ENCODE measurements around the gene ZMAT2.
"Not testable (repeated sequence)": the region's sequence is repeated elsewhere in the genome, so short reads cannot be mapped to it uniquely, and the experiment has no call there.

Gene ZMAT2

DNA sequence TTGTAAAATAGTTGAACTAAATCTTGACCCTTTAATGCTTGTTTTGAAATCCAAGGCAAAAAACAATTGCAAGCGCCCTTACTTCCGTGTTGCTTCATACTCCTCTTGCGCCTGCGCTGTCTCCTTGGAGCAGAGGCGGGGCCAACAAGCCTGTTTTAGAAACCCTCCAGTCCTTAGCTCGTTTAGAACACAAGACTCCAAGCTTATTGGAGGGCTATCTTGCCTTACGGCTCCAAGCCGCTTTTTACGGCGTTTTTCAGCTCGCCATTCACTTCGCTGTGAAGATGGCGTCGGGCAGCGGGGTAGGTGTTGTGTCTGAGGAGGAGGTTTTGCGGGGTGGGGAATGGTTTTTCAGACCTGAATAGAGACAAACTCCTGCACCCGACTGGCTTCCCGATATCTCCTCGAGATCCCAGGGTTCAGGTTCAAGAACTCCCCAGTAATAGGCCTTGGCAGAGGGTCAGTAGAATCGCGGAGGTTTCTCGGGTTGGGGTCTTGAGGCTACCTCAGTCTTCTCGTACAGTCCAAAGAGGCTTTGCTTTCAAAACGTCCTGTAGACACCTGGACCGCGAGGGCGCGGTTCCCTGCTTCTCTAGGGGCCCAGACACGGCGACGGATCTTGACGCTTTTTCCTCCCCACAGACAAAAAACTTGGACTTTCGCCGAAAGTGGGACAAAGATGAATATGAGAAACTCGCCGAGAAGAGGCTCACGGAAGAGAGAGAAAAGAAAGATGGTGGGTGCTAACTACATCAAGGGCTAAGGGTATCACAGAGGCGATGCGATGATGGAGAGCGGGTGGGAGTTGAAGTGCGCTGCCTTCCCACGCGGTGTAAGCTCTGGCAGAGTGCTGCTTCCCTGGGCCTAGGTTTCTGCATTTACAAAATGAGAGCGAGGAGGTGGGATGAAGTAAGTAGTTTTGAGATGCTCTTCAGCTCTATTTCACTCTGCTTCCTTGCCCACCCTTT lies at the start of gene ZMAT2:
Gene ZMAT2 (plus strand): TSS at position 271 of the 968 bp plus-strand sequence. CDS start 14 bp downstream, at position 285.
- peaks cover 95% of the 10 kb centered on the region for H3K36me3 Mint-ChIP-seq (ENCODE audit: low read depth)

GRCh38 chr5:140658870-140659269 lies 41.4 kb upstream of the ZMAT2 start:
- H3K27ac Mint-ChIP-seq, result no peak overlapping the region
- H3K4me1 Mint-ChIP-seq (ENCODE audit: low read depth), result peaks cover 21% of the 10 kb centered on the region
- no peaks in the 10 kb centered on the region for H3K9me3 Mint-ChIP-seq
- intact Hi-C loops (cut with micrococcal nuclease), result no loop called here
- no peaks in the 10 kb centered on the region for H3K27me3 Mint-ChIP-seq
- peaks cover 92% of the 10 kb centered on the region for H3K36me3 Mint-ChIP-seq (ENCODE audit: low read depth)
- H3K4me3 Mint-ChIP-seq, result no peak overlapping the region

More for the DNA sequence above, at the start of gene ZMAT2:
- H3K9me3 Mint-ChIP-seq, result no peaks in the 10 kb centered on the region
- peak within 1 kb of the TSS; percentile 97 for H3K4me3 Mint-ChIP-seq
- intact Hi-C loops (cut with micrococcal nuclease), result loop anchor here (1.0 kb wide), 1 partner anchor 11 kb away; no protein-coding TSS in a partner anchor
- H3K27ac Mint-ChIP-seq, result peak within 1 kb of the TSS; percentile 94
- H3K4me1 Mint-ChIP-seq (ENCODE audit: low read depth), result peaks cover 28% of the 10 kb centered on the region
- H3K27me3 Mint-ChIP-seq, result no peaks in the 10 kb centered on the region

GRCh38 chr5:140660371-140660770 lies 39.9 kb upstream of the ZMAT2 start:
- H3K4me1 Mint-ChIP-seq (ENCODE audit: low read depth), result peaks cover 24% of the 10 kb centered on the region
- not testable (repeated sequence) for H3K27ac Mint-ChIP-seq, H3K27me3 Mint-ChIP-seq

DNA sequence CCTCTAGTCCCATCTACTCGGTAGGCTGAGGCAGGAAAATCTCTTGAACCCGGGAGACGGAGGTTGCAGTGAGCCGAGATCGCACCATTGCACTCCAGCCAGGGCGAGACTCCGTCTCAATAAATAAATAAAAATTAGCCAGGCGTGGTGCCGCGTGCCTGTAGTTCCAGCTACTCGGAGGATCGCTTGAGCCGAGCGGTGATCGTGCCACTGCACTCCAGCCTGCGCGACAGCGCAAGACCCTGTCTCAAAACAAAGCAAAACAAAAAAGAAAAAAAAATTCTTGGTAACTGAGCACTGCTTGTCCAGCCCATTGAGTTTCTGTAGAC lies 36.3 kb upstream of the ZMAT2 start:
- peaks cover 48% of the 10 kb centered on the region for H3K4me1 Mint-ChIP-seq (ENCODE audit: low read depth)
- H3K27me3 Mint-ChIP-seq, result no peaks in the 10 kb centered on the region
- intact Hi-C loops (cut with micrococcal nuclease), result loop anchor here (1.0 to 10.0 kb wide), 5 partner anchors 17 to 259 kb away; partner anchors contain the start of genes ANKHD1, HARS1, HARS2 and IK
- peak overlapping the region; percentile 98 for H3K27ac Mint-ChIP-seq
- H3K9me3 Mint-ChIP-seq, result no peaks in the 10 kb centered on the region
- peaks cover 89% of the 10 kb centered on the region for H3K36me3 Mint-ChIP-seq (ENCODE audit: low read depth)
- H3K4me3 Mint-ChIP-seq, result peak overlapping the region; percentile 89

More at GRCh38 chr5:140660371-140660770, 39.9 kb upstream of the ZMAT2 start:
- peaks cover 90% of the 10 kb centered on the region for H3K36me3 Mint-ChIP-seq (ENCODE audit: low read depth)
- not testable (repeated sequence) for H3K4me3 Mint-ChIP-seq, H3K9me3 Mint-ChIP-seq
- intact Hi-C loops (cut with micrococcal nuclease), result loop anchor here (10.0 kb wide), 1 partner anchor 256 kb away; the partner anchor contains the start of gene ANKHD1

- peak within 1 kb of the TSS; percentile 98 for H3K27ac Mint-ChIP-seq
- intact Hi-C loops (cut with micrococcal nuclease), result loop anchor here (1.0 to 10.0 kb wide), 5 partner anchors 17 to 260 kb away; partner anchors contain the start of genes ANKHD1, HARS1, HARS2 and IK
- H3K9me3 Mint-ChIP-seq, result no peaks in the 10 kb centered on the region
- H3K27me3 Mint-ChIP-seq, result no peaks in the 10 kb centered on the region
- peak within 1 kb of the TSS; percentile 89 for H3K4me3 Mint-ChIP-seq
- H3K4me1 Mint-ChIP-seq (ENCODE audit: low read depth), result peaks cover 48% of the 10 kb centered on the region
- H3K36me3 Mint-ChIP-seq (ENCODE audit: low read depth), result peaks cover 89% of the 10 kb centered on the region
Observed at GRCh38 chr5:140664359-140665119, 35.7 kb upstream of the ZMAT2 start, which contains the start of gene WDR55. Gene WDR55 (plus strand): TSS chr5:140664904. CDS start chr5:140664913, 9 bp downstream.

DNA sequence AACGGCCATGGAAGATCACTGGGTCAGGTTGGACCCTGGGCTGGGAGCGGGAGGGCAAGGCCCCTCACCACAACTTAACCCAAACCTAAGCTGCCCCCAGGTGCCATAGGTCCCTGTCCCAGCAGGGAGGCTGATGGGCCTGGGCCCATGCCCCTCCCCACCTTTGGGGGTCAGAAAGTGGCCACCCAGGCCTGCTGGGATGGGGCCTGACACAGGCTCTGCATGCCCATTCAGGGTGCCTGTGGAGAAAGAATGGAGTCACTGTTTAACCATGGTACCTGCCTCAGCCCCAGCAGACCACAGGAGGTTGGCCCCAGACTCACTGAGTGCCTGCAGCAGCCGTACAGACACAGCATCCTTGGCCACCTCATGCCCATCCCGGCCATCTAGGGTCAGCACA lies 29.2 kb upstream of the ZMAT2 start:
- H3K9me3 Mint-ChIP-seq; H3K4me3 Mint-ChIP-seq; intact Hi-C loops (cut with micrococcal nuclease); H3K27ac Mint-ChIP-seq; H3K27me3 Mint-ChIP-seq: not testable (repeated sequence)
- H3K4me1 Mint-ChIP-seq (ENCODE audit: low read depth), result peaks cover 22% of the 10 kb centered on the region
- peaks cover 100% of the 10 kb centered on the region for H3K36me3 Mint-ChIP-seq (ENCODE audit: low read depth)

GRCh38 chr5:140671472-140672125 lies 28.6 kb upstream of the ZMAT2 start:
- peaks cover 16% of the 10 kb centered on the region for H3K4me1 Mint-ChIP-seq (ENCODE audit: low read depth)
- H3K9me3 Mint-ChIP-seq, result no peaks in the 10 kb centered on the region
- no peak overlapping the region for H3K27ac Mint-ChIP-seq
- H3K27me3 Mint-ChIP-seq, result no peaks in the 10 kb centered on the region
- H3K36me3 Mint-ChIP-seq (ENCODE audit: low read depth), result peaks cover 100% of the 10 kb centered on the region
- H3K4me3 Mint-ChIP-seq, result no peak overlapping the region
- intact Hi-C loops (cut with micrococcal nuclease), result no loop called here

DNA sequence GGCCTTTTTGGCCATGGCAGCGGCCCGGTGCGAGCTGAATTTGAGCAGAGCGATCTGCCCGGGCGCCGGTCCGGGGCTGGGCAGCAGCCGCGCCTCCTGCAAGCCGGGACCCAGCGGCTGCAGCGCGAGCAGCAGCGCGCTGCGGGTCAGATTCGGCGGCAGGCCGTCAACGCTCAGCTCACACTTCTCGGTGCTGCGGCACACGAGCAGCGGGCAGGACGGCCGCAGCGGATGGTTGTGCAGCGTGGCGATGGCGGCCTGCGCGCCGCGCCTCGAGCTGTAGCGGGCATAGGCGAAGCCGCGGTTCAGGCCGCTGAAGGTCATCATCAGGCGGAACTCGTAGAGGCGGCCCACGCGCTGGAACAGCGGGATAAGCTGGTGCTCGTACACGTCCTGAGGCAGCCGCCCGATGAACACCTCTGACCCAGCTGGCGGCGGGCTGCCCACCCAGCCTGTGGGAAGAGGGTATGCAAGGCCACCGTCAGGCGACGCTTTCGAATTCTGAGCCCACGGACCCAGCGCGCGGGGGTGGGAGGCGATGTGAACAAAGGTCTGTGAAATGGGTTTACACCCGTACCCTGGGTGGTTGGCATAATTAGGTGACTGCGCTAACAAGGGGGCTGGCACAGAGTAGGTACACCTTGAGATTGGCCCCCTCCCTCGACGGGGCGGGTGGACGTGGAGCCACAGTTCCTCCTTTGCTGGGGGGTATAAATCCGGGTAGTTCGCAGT lies 27.6 kb upstream of the ZMAT2 start:
- H3K27me3 Mint-ChIP-seq, result no peaks in the 10 kb centered on the region
- peaks cover 100% of the 10 kb centered on the region for H3K36me3 Mint-ChIP-seq (ENCODE audit: low read depth)
- peaks cover 6% of the 10 kb centered on the region for H3K4me1 Mint-ChIP-seq (ENCODE audit: low read depth)
- H3K9me3 Mint-ChIP-seq, result no peaks in the 10 kb centered on the region
- H3K4me3 Mint-ChIP-seq, result no peak overlapping the region
- no peak overlapping the region for H3K27ac Mint-ChIP-seq
- intact Hi-C loops (cut with micrococcal nuclease), result no loop called here

DNA sequence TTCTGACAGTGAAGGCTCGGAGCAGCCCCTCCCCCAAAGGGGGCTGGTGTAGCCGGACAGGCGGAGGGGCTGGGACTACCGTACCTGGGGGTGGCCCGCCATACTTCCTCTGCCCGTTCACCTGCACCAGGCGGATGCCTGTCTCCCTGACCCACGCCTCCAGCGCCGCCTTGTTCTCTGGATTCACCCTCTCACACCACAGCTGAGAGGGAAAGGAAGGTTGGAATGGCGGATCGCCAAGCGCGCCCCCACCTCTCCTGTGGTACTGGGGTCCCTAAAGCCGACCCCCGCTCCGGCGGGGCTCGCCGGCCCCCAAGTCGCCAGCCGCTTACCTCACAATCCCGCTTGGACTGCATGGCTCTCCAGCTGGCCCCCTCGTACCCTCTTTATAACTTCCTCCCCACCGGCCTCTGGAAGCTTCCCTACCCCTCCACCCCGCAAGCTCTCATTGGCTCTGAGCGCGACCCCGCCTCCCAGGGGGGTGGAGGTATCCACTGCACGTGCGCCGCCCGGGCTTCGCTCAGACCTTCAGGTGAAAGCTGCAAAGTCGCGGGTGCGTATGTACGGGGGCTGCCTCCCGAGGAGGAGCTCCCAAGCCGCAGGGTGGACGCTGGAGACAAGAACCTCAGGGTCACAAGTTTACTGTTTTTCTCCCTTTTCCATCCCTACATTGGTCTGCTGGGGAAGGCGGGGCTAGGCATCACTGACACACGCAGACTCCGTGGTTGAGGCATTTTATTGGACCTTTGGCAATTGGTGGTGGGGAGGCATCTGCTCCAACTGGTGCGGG lies 26.9 kb upstream of the ZMAT2 start, which contains the start of gene DND1:
Gene DND1 (minus strand): TSS at position 390 of the 790 bp plus-strand sequence. CDS start 34 bp downstream, at position 356.
- no peaks in the 10 kb centered on the region for H3K4me1 Mint-ChIP-seq (ENCODE audit: low read depth)
- intact Hi-C loops (cut with micrococcal nuclease), result no loop called here
- H3K36me3 Mint-ChIP-seq (ENCODE audit: low read depth), result peaks cover 100% of the 10 kb centered on the region
- H3K9me3 Mint-ChIP-seq, result no peaks in the 10 kb centered on the region
- H3K27ac Mint-ChIP-seq, result no peak within 1 kb of the TSS
- no peak within 1 kb of the TSS for H3K4me3 Mint-ChIP-seq
- no peaks in the 10 kb centered on the region for H3K27me3 Mint-ChIP-seq

GRCh38 chr5:140674211-140674610 lies 26.0 kb upstream of the ZMAT2 start:
- Mint-ChIP-seq H3K27ac (no peak overlapping the region), H3K9me3 (no peaks in the 10 kb centered on the region), H3K4me1 (ENCODE audit: low read depth) (no peaks in the 10 kb centered on the region), H3K36me3 (ENCODE audit: low read depth) (peaks cover 100% of the 10 kb centered on the region), H3K4me3 (no peak overlapping the region), H3K27me3 (no peaks in the 10 kb centered on the region)
- intact Hi-C loops (cut with micrococcal nuclease), result no loop called here

GRCh38 chr5:140674629-140675028 lies 25.6 kb upstream of the ZMAT2 start:
- H3K27me3 Mint-ChIP-seq, result no peaks in the 10 kb centered on the region
- no peak overlapping the region for H3K4me3 Mint-ChIP-seq
- peak overlapping the region; percentile 6 for H3K27ac Mint-ChIP-seq
- no peaks in the 10 kb centered on the region for H3K4me1 Mint-ChIP-seq (ENCODE audit: low read depth)
- H3K36me3 Mint-ChIP-seq (ENCODE audit: low read depth), result peaks cover 100% of the 10 kb centered on the region
- intact Hi-C loops (cut with micrococcal nuclease), result no loop called here
- H3K9me3 Mint-ChIP-seq, result no peaks in the 10 kb centered on the region

DNA sequence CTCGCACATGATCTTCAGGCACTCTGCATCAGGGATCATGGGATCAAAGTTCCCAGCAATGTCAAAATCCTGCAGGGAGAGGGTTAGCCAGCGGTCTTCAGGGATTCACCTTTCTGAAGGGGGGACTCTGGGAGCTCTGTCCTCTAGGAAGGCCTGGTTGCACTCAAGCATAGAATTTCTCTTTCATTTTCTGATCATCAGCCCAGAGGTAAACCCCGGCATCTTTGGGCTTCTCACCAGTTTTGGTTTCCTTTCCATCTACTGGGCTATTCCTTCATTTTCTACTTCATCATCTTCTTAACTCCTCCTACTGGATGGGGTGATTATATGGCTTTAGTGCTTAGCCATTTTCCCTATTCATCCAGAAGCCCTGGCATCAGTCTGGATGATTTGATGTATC lies 22.3 kb upstream of the ZMAT2 start:
- Mint-ChIP-seq H3K4me3 (no peak overlapping the region), H3K27me3 (no peaks in the 10 kb centered on the region), H3K4me1 (ENCODE audit: low read depth) (no peaks in the 10 kb centered on the region), H3K36me3 (ENCODE audit: low read depth) (peaks cover 95% of the 10 kb centered on the region), H3K9me3 (no peaks in the 10 kb centered on the region), H3K27ac (no peak overlapping the region)
- intact Hi-C loops (cut with micrococcal nuclease), result no loop called here
